ENCODE data around the gene PARD3B. TPM values are rescaled to one million over a fixed set of nuclear protein-coding genes. Genes with fewer than 3 reads are reported as not detected.

The PARD3B gene
- total RNA-seq, 1 donor = 53.1 TPM

- no peak overlapping the region for H3K4me3 ChIP-seq (ENCODE audit: low read depth, low read length)
- no peak for DNase-seq (ENCODE audit: low read depth)
- no peak for TF ChIP-seq CTCF (IDR thresholded peaks at IDR 0.05; ENCODE audit: insufficient read depth, low read depth, low read length)
Measured at GRCh38 chr2:204591225-204591624, 46.0 kb downstream of the PARD3B start.

- no peak overlapping the region for H3K4me3 ChIP-seq (ENCODE audit: low read depth, low read length)
- no peak for TF ChIP-seq CTCF (IDR thresholded peaks at IDR 0.05; ENCODE audit: insufficient read depth, low read depth, low read length)
- DNase-seq (ENCODE audit: low read depth) = peak; percentile 33
Measured at GRCh38 chr2:204604061-204604460, 58.8 kb downstream of the PARD3B start.

- DNase-seq (ENCODE audit: low read depth) = peak; percentile 55
- H3K4me3 ChIP-seq (ENCODE audit: low read depth, low read length) = no peak overlapping the region
- TF ChIP-seq CTCF (IDR thresholded peaks at IDR 0.05; ENCODE audit: insufficient read depth, low read depth, low read length) = no peak
Measured at GRCh38 chr2:204608237-204608939, 63.1 kb downstream of the PARD3B start.

GRCh38 chr2:204611017-204611631, 65.8 kb downstream of the PARD3B start:
- DNase-seq (ENCODE audit: low read depth) = no peak
- H3K4me3 ChIP-seq (ENCODE audit: low read depth, low read length) = no peak overlapping the region
- TF ChIP-seq CTCF (IDR thresholded peaks at IDR 0.05; ENCODE audit: insufficient read depth, low read depth, low read length) = no peak

- no peak for TF ChIP-seq CTCF (IDR thresholded peaks at IDR 0.05; ENCODE audit: insufficient read depth, low read depth, low read length)
- DNase-seq (ENCODE audit: low read depth) = no peak
Measured at GRCh38 chr2:204611764-204612163, 66.5 kb downstream of the PARD3B start.

GRCh38 chr2:204613635-204614034, 68.4 kb downstream of the PARD3B start:
- H3K4me3 ChIP-seq (ENCODE audit: low read depth, low read length) = no peak overlapping the region
- DNase-seq (ENCODE audit: low read depth) = no peak
- no peak for TF ChIP-seq CTCF (IDR thresholded peaks at IDR 0.05; ENCODE audit: insufficient read depth, low read depth, low read length)

More at GRCh38 chr2:204611764-204612163, 66.5 kb downstream of the PARD3B start:
- H3K4me3 ChIP-seq (ENCODE audit: low read depth, low read length) = no peak overlapping the region
